Measurements from ENCODE around the gene TRIM75. TPM values are rescaled to one million over a fixed set of nuclear protein-coding genes. Genes with fewer than 3 reads are reported as not detected.
A peak's percentile ranks its signal among the peaks of the same experiment; 100 is the strongest.
"Not testable (repeated sequence)": the region's sequence is repeated elsewhere in the genome, so short reads cannot be mapped to it uniquely, and the experiment has no call there.

Gene TRIM75
- total RNA-seq, 2 experiments from 2014 or later = not detected

GRCh38 chr4:165084787-165085186 is 31.1 kb downstream of the TRIM75 start:
- H3K27ac Mint-ChIP-seq; H3K9me3 Mint-ChIP-seq (ENCODE audit: low read depth); DNase-seq; H3K27me3 Mint-ChIP-seq; H3K4me3 Mint-ChIP-seq; H3K4me1 Mint-ChIP-seq; POLR2A ChIA-PET; ATAC-seq; intact Hi-C loops (cut with DNase I, micrococcal nuclease); CTCF ChIA-PET: not testable (repeated sequence)
- peaks cover 21% of the 10 kb centered on the region for H3K36me3 Mint-ChIP-seq (ENCODE audit: low read depth)

DNA sequence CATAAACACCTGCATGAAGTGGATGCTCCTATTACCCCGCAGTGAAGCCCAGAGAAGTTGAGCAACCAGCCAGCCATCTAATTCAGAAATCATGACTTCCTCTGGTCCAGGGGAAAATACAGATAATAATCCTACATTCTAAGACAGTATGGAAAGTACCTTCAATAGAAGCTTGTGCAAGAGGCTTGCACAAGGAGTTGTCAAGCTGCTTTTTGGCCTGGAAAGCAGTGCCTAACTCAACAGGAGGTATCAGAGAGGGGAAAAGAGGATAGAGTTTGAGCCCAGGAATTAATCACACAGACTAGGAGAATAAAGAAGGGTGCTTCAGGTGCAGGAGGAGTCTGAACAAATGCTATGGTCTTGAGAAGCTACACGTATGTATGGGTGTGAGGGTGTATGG is 32.3 kb downstream of the TRIM75 start:
- no peak overlapping the region for H3K4me3 Mint-ChIP-seq
- H3K9me3 Mint-ChIP-seq (ENCODE audit: low read depth) = no peaks in the 10 kb centered on the region
- peaks cover 23% of the 10 kb centered on the region for H3K36me3 Mint-ChIP-seq (ENCODE audit: low read depth)
- H3K27me3 Mint-ChIP-seq = no peaks in the 10 kb centered on the region
- CTCF ChIA-PET = interaction anchor here (1.1 kb wide), 1 partner anchor 27 kb away, joined by 3 read pairs; the partner anchor contains the start of gene TMEM192
- ATAC-seq = no peak
- H3K27ac Mint-ChIP-seq = no peak overlapping the region
- POLR2A ChIA-PET = no interaction called here
- H3K4me1 Mint-ChIP-seq = no peaks in the 10 kb centered on the region
- intact Hi-C loops (cut with DNase I, micrococcal nuclease) = no loop called here
- no peak for DNase-seq

DNA sequence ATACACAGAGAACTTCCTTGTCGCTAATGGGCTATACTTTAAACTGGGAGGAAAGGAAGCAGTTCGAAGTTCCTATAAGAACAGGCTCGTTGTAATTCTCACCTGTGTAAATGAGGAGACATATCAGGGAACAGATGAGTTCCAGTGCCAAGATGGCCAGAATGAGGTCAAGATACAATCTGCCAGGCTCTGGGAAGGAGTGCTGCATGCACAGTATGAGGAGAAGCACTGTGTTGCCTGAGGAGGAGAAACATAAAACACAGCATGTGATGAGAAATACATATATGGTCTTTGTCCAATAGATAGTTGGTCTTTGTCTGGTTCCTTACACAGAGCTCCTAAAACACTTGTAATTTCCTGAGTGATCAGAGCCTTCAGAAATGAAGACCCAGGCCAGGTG is 34.7 kb downstream of the TRIM75 start:
- ATAC-seq (no peak), DNase-seq (no peak)
- no peak overlapping the region for H3K4me3 Mint-ChIP-seq
- H3K4me1 Mint-ChIP-seq = no peaks in the 10 kb centered on the region
- H3K27ac Mint-ChIP-seq = no peak overlapping the region
- H3K36me3 Mint-ChIP-seq (ENCODE audit: low read depth) = peaks cover 29% of the 10 kb centered on the region
- no peaks in the 10 kb centered on the region for H3K27me3 Mint-ChIP-seq
- intact Hi-C loops (cut with DNase I, micrococcal nuclease) = no loop called here
- ChIA-PET CTCF (no interaction called here), POLR2A (no interaction called here)
- no peaks in the 10 kb centered on the region for H3K9me3 Mint-ChIP-seq (ENCODE audit: low read depth)

DNA sequence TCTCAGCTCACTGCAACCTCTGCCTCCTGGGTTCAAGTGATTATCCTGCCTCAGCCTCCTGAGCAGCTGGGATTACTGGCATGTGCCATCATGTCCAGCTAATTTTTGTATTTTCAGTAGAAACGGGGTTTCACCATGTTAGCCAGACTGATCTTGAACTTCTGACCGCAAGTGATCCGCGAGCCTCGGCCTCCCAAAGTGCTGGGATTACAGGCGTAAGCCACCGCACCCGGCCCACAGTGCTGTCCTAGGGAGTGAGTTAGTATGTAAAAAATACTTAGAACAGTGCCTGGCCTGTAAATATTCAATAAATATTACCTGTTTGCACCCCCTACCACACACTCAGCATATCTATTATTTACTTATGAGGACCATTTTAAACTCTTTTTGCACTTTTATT is 38.5 kb downstream of the TRIM75 start:
- H3K27me3 Mint-ChIP-seq; H3K4me1 Mint-ChIP-seq; H3K4me3 Mint-ChIP-seq; H3K9me3 Mint-ChIP-seq (ENCODE audit: low read depth); intact Hi-C loops (cut with DNase I, micrococcal nuclease); DNase-seq; H3K27ac Mint-ChIP-seq; CTCF ChIA-PET; ATAC-seq; POLR2A ChIA-PET: not testable (repeated sequence)
- H3K36me3 Mint-ChIP-seq (ENCODE audit: low read depth) = peaks cover 19% of the 10 kb centered on the region

GRCh38 chr4:165094873-165095272 is 41.2 kb downstream of the TRIM75 start:
- Mint-ChIP-seq H3K27me3 (no peaks in the 10 kb centered on the region), H3K27ac (no peak overlapping the region), H3K4me1 (no peaks in the 10 kb centered on the region), H3K4me3 (no peak overlapping the region), H3K36me3 (ENCODE audit: low read depth) (peaks cover 19% of the 10 kb centered on the region), H3K9me3 (ENCODE audit: low read depth) (no peaks in the 10 kb centered on the region)
- DNase-seq = no peak
- ATAC-seq = no peak
- CTCF ChIA-PET = interaction anchor here (1.5 kb wide), 1 partner anchor 18 kb away, joined by 3 read pairs; the partner anchor contains the start of gene TMEM192
- POLR2A ChIA-PET = no interaction called here
- intact Hi-C loops (cut with DNase I, micrococcal nuclease) = loop anchor here in 1 of 2 experiments (5.0 kb wide), 1 partner anchor 313 kb away; no protein-coding TSS in a partner anchor

- intact Hi-C loops (cut with DNase I, micrococcal nuclease) = loop anchor here in 1 of 2 experiments (5.0 kb wide), 1 partner anchor 313 kb away; no protein-coding TSS in a partner anchor
- Mint-ChIP-seq H3K27ac (no peak overlapping the region), H3K9me3 (ENCODE audit: low read depth) (no peaks in the 10 kb centered on the region), H3K4me3 (no peak overlapping the region), H3K4me1 (no peaks in the 10 kb centered on the region), H3K27me3 (no peaks in the 10 kb centered on the region), H3K36me3 (ENCODE audit: low read depth) (peaks cover 18% of the 10 kb centered on the region)
- DNase-seq (no peak), ATAC-seq (no peak)
- CTCF ChIA-PET = interaction anchor here (1.5 kb wide), 1 partner anchor 18 kb away, joined by 3 read pairs; the partner anchor contains the start of gene TMEM192
- POLR2A ChIA-PET = no interaction called here
Measured at GRCh38 chr4:165095291-165095690, 41.6 kb downstream of the TRIM75 start.

DNA sequence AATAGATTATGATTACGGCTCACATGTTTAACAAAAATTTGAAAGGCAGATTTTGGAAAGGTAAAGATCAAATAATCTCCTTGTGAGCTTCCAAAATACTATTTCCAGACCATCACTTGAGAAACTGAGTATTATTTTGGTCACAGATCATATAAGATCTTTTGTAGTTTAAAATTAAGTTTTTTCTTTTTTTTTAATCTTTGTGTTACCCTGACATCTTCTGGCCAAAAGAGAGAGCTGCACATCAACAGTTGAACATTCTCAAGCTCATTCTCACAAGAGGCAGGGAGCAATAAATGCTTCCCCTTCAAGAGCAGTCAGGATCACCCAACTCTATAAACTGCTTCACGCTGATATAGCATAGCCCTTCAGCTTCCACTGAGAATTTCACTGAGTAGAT is 43.1 kb downstream of the TRIM75 start:
- intact Hi-C loops (cut with DNase I, micrococcal nuclease) = loop anchor here (2.0 to 5.0 kb wide), 2 partner anchors 314 to 318 kb away; no protein-coding TSS in a partner anchor

GRCh38 chr4:165101641-165102040 is 48.0 kb downstream of the TRIM75 start:
- no peak for ATAC-seq
- no peaks in the 10 kb centered on the region for H3K9me3 Mint-ChIP-seq (ENCODE audit: low read depth)

More for the DNA sequence above, 43.1 kb downstream of the TRIM75 start:
- ChIA-PET CTCF (interaction anchor here (0.7 to 1.5 kb wide), 10 partner anchors 8 to 321 kb away, joined by 3 to 5 read pairs (median 4); partner anchors contain the start of gene TMEM192), POLR2A (no interaction called here)
- DNase-seq (no peak), ATAC-seq (peak; percentile 16)
- Mint-ChIP-seq H3K36me3 (ENCODE audit: low read depth) (peaks cover 16% of the 10 kb centered on the region), H3K27ac (no peak overlapping the region), H3K4me1 (no peaks in the 10 kb centered on the region), H3K27me3 (no peaks in the 10 kb centered on the region), H3K4me3 (no peak overlapping the region), H3K9me3 (ENCODE audit: low read depth) (no peaks in the 10 kb centered on the region)

GRCh38 chr4:165106518-165106917 is 52.9 kb downstream of the TRIM75 start:
- Mint-ChIP-seq H3K27ac (no peak overlapping the region), H3K4me3 (no peak overlapping the region), H3K27me3 (no peaks in the 10 kb centered on the region), H3K36me3 (ENCODE audit: low read depth) (peaks cover 9% of the 10 kb centered on the region), H3K4me1 (peaks cover 4% of the 10 kb centered on the region), H3K9me3 (ENCODE audit: low read depth) (no peaks in the 10 kb centered on the region)
- DNase-seq (no peak), ATAC-seq (no peak)
- intact Hi-C loops (cut with DNase I, micrococcal nuclease) = no loop called here
- CTCF ChIA-PET = interaction anchor here (1.1 to 1.3 kb wide), 2 partner anchors 10 to 30 kb away, joined by 3 to 5 read pairs; no protein-coding TSS in a partner anchor
- POLR2A ChIA-PET = no interaction called here

More at GRCh38 chr4:165101641-165102040, 48.0 kb downstream of the TRIM75 start:
- H3K27me3 Mint-ChIP-seq = no peaks in the 10 kb centered on the region
- ChIA-PET POLR2A (no interaction called here), CTCF (interaction anchor here (0.8 to 1.1 kb wide), 3 partner anchors 12 to 292 kb away, joined by 3 read pairs; no protein-coding TSS in a partner anchor)
- H3K36me3 Mint-ChIP-seq (ENCODE audit: low read depth) = peaks cover 17% of the 10 kb centered on the region
- intact Hi-C loops (cut with DNase I, micrococcal nuclease) = no loop called here
- H3K27ac Mint-ChIP-seq = no peak overlapping the region
- no peak for DNase-seq
- H3K4me1 Mint-ChIP-seq = no peaks in the 10 kb centered on the region
- no peak overlapping the region for H3K4me3 Mint-ChIP-seq

Other genes with a start within 250 kb of the TRIM75 start
- gene APELA, start 176.7 kb upstream of the TRIM75 start, total RNA-seq = not detected
- gene TRIM61, start 76.2 kb upstream of the TRIM75 start, total RNA-seq = 1 to 10 TPM; 1.1 to 1.2 TPM
- not detected for gene TRIM60, start 21.9 kb upstream of the TRIM75 start, total RNA-seq
- 1 to 10 TPM; 8.8 TPM for gene TMEM192, start 59.0 kb downstream of the TRIM75 start, total RNA-seq
- 10 to 100 TPM; 20.9 to 22.1 TPM for gene KLHL2, start 153.7 kb downstream of the TRIM75 start, total RNA-seq

Data from activated CD4-positive, alpha-beta T cell treated with anti-CD3 and anti-CD28 coated beads for 36 hours (primary cell).